Stimulated activated CD4-positive, alpha-beta T cell treated with anti-CD3 and anti-CD28 coated beads, Interleukin-2, amount 100 ng/mL, for 24 hours (primary cell): ENCODE data around the gene PLCG1.
A peak's percentile ranks its signal among the peaks of the same experiment; 100 is the strongest.
"Not testable (repeated sequence)": the region's sequence is repeated elsewhere in the genome, so short reads cannot be mapped to it uniquely, and the experiment has no call there.

ENCODE experiments used
- DNase-seq, 2 donors: peaks; one replicate each; pipeline ENCODE4 v3.0.0-alpha.2; 2020

Gene PLCG1

DNA sequence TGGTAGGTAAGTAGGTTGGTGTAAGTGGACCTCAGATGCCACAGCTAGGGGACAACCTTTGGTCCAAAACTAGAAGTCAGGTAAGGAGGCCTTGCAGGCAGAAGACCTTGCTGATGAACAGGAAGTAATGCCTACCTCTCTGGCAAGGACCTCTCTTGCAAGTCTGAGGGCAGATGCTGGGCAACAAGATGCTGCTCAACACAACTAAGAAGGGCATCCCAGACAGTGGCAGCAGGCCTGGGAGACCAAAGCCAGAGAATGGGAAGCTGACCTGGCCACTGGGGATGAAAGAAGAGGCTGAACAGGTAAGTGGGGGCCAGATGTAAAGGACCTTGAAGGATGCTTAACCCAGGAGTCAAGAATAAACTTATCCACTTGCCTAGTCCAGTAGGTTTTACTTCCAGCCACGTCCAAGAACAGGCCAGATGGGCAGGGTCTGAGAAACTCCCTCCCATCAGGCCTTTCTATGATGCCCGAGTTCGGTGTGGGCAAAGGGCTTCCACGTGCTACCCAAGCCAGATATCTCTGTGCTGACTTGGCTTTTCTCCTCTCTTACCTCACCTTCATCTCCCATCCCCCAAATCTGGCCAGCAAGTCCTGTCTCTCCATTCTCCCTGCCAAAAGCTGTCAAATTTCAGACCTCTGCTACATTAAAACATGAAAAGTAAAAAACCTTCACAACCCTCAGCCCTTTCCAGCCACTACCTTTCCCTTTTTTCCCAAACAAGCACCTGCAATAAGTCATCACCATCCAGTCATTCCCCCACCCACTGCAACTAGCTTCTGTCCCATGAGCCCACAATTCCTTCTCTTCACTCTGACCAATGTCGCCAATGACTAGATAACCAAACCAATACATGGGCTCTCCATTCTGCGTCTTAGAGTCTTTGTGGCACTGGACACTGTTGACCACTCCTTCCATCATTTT lies 11.5 kb upstream of the PLCG1 start:
- DNase-seq: no peak

GRCh38 chr20:41126719-41127118 lies 10.6 kb upstream of the PLCG1 start:
- no peak for DNase-seq

DNA sequence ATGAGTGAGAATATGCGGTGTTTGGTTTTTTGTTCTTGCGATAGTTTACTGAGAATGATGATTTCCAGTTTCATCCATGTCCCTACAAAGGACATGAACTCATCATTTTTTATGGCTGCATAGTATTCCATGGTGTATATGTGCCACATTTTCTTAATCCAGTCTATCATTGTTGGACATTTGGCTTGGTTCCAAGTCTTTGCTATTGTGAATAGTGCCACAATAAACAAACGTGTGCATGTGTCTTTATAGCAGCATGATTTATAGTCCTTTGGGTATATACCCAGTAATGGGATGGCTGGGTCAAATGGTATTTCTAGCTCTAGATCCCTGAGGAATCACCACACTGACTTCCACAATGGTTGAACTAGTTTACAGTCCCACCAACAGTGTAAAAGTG lies 9.0 kb upstream of the PLCG1 start:
- not testable (repeated sequence) for DNase-seq

DNA sequence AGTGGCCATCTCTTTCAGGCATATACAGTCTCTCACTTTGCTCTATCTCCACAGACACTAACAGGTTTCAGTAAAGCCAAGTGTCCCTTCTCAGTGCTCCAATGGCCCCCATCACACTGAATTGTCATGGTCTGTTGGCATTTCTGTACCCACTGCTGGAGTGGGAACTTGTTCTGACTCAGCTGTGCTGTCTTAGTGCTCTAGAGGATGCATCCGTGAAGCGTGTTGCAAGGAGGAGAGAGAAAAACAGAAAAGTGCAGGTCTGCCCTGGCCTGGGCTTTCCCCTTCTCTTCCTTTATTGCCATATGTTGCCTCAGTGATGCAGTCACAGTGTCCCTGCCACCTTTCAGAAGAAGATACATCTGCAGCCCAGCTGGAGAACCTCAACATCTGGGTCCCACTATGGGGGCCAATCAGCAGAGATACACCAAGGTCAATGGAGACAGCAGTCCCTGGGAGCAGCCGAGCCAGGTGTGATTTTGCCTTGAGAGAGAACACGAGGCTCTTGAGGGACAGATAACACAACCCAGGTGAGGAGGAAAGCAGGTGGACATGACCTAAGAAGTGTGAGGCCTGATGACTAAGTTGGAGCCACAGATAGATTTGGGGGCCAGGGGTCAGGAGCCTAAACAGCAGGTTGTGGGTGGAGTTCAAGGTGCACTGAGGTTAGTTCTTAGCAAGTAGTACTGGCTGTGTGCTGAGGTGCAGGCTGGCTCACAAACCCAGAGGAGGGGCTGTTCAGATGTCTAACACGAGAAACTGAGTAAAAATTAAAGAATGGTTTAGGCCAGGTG lies 5.6 kb upstream of the PLCG1 start:
- DNase-seq: no peak

DNA sequence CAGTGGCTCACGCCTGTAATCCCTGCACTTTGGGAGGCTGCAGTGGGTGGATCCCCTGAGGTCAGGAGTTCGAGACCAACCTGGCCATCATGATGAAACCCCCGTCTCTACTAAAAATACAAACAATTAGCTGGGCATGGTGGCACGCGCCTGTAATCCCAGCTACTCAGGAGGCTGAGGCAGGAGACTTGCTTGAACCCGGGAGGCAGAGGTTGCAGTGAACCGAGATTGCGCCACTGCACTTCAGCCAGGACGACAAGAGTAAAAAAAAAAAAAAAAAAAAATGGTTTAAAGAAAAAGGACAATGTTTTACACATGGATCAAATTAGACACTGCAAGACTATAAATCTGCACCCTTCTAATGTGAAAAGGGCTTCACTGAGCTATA lies 5.0 kb upstream of the PLCG1 start:
- DNase-seq: not testable (repeated sequence)

DNA sequence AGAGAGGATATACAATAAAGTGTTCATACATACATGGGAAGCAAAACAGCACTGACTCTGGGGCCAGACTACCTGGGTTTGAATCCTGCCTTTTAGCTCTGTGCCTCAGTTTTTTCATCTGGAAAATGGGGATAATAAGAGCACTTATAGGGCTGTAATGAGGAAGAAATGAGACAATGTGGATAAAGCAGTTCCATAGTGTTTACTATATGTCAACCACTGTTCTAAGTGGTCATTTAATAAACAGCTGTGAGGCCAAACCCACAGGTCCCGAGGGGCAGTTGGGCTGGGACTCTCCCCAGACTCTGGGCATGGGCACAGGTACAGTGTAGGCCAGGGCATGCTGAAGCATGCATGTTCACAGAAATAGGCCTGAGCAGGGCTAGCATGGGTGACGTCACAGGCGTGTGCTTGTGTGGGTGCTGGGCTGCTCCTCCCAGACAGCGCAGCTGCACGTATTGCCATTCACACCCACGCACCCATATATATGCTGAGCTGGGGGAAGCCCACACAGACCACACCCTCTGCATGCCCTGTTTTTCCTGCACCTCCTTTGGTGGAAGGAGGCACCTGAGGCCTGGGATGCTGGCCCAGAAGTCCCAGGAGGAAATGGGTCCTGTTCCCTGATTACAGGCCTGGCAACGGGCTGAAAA lies 3.5 kb upstream of the PLCG1 start:
- peak; percentile 55 to 67 for DNase-seq

DNA sequence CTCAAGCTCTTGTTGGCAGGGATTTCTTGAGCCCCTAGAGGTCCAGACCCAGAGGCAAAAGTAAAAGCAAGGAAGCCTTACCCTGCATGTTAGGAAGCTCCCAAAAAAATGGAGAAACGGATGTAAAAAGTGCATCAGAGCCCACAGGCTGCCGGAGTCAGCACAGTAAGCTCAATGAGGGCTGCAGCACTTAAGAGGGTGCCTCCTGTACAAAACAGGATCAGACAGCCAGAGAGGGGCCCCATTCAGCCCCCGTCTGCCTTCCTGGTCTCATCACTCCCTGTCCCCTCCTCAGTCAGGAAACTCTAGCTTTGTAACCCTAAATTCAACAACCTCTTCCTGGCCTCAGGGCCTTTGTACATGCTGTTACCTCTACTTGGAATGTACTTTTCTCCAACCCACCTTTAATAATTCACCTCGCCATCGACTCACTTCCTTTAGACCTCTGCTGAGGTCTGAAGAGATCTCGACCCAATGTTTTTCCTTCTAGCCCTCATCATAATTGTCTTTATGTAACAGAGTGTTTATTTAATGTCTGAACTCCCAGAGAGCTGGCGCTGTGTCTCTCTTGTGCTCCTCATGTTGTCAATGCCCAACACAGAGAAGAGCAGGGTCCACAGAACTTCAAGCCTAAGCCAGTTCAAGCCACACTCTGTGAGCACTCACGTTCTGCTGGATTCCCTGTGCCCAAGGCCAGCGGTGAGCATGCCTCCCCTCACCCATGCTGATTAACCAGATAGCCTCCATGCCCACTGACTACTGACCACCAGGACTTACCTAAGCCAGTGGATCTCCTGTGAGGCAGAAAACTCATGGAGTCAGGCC lies 2.8 kb upstream of the PLCG1 start:
- DNase-seq: no peak

DNA sequence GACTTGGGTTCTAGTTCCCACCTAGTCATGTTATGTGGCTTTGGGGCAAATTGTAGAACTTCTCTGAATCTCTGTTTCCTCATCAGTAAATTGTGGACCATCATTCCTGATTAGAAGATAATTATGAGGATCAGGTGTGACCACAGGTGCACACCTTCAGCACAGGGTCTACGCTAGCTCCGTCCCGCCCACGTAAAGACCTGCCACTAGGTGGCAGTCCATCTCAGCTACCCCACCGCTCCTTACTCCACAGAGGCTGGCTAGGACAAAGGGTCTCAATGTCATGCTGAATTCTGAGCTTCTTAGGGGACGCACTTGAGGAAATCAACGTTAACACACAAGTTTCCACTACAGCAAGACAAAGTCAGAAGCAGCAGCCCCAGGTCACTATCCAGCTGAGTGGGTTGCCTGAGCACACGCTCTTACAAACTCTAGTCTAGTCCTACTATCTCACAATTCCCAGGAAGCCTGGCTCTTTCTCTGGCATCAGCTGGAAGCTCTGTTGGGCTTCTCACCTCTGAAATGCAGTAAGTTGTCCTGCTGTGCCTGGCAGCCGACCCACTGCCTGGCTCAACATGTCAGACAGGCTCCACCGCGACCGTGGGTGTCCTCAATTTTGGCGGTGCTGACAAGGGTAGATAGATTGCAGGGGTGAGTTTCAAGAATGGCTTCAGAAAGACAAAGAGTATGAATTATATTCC lies 2.0 kb upstream of the PLCG1 start:
- peak; percentile 66 to 70 for DNase-seq

- DNase-seq: no peak
Observed at GRCh38 chr20:41135888-41136679, 1.3 kb upstream of the PLCG1 start.

DNA sequence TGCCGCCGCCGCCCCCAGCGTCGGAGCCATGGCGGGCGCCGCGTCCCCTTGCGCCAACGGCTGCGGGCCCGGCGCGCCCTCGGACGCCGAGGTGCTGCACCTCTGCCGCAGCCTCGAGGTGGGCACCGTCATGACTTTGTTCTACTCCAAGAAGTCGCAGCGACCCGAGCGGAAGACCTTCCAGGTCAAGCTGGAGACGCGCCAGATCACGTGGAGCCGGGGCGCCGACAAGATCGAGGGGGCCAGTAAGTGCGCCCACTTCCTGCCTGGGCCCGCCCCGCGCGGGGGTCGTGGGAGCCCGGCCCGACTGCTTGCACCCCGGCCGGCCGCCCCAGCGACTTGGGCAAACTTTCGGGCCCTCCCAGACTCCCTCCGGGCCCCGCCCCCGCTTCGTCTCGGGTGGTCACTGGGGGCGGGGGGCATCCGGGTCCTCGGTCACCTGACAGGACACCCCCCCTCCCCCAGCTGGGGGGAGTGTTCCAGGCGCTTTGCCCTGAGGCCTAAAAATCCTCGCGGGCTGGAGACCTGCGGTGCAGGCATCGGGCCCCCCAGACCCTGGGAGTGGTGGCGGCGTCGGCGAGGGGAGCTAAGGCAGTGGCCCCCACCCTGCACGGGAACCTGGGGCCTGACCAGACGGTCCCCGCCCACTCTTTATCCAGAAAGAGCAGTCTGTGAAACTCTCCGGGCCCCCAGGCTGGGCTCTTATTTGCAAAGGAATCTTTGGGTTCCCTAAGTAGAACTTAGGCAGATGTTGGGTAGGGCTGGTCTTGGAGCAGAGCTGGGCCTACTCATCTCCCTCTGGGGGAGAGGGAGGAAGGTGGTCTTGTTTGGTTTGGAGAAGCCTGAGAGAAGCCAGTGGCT lies 501 bp downstream of the PLCG1 start:
- peak; percentile 61 to 69 for DNase-seq

GRCh38 chr20:41138475-41139226 lies 1.3 kb downstream of the PLCG1 start:
- peak; percentile 36 to 37 for DNase-seq

DNA sequence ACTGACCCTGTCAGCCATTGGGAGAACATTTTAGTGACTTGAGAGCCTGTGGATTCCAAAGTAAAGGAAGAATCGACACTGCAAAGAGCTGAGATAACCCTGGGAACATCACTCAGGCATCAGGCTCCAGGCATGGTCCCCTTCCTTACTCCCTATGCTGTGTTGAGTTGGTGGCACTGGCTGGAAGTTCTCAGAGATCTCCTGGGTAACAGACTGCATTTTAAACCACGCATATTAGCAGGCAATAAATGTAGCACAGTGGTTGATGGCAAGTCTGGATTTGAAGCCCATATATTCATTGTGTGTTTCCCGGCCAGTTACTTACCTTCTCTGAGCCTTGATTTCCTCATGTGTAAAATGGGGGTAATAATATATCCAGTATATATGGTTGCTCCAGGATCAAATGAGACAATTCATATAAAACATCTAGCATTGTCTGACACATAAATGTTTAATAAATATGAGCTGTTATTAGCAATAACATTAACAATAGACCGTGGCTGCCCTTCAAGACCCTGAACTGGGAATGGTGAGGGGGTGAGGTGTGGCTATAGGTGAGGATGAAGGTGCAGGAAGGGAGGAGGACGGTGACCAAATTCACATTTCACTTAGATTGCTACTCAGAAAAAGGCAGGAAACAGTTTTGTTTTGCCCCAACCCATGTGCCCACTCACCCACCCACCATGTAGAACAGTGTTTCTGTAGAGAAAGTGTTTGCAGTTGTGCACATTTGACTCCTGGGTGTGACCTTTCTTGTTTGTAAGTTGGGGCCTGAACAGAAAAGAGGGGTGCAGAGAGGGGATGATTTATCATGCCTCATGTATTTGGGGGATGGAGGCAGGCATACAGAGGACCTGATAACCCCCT lies 2.1 kb downstream of the PLCG1 start:
- peak in 1 of 2 donors; percentile 41 for DNase-seq

DNA sequence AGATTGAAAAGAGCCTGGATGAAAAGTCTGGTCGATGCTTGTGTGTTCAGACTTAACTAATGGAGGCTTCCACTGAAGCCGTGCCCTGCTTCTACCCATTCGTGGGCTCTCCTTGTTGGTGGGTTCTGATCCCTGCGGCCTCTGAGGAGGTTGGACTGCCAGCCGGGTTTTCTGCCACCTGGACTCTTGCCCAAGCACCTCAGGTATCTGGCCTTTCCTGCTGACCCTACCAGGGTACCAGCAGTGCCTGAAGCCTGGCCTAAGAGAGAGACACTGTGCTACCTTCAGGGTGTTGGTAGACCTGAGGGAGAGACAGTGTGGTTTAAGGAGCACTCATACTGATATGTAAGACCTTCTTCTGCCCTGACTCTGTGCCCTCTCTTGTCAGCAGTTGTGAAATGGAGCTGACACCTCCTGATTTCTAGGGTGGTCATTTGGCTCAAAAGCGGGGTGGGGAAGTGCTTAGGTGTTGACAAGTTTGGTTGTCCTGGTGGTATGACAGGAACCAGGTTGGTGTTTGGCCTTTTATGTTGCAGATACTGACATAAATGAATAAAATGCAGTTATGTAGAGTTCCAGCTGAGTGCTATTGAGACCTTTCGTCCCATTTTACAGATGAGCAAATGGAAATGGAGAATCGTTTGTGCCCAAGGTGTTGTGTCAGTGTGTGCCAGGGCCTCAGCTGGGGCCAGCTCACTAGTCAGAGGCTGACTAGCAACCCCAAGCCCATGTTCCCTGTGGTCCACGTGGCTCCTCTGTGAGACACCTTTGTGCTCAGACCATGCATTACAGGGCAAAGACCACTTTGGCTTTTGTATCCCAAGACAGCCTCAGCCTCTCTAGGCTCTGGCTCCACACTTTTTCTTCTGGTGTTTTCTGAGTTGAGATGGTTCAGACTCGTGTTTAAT lies 3.1 kb downstream of the PLCG1 start:
- peak in 1 of 2 donors; percentile 46 for DNase-seq

- DNase-seq: no peak
Observed at GRCh38 chr20:41141153-41141815, 3.9 kb downstream of the PLCG1 start.

DNA sequence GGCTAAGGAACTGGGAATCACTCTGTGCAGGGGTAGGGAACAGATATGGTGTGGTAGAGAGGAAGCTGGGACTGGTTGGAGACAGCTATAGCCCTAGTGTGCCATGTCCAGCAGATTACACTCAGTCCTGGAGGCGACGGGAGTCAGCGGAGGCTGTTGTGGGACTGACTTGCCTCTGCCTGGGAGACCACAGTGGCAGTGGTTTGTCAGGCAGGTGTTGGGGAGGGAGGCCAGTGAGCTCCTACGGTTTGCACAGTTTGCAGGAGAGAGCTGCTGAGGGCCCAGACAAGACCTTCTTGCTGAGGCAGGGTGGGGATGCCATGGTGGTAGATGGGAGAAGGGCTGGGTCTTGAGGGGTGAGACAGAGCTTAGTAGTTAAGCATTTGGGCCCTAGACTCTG lies 4.9 kb downstream of the PLCG1 start:
- no peak for DNase-seq

DNA sequence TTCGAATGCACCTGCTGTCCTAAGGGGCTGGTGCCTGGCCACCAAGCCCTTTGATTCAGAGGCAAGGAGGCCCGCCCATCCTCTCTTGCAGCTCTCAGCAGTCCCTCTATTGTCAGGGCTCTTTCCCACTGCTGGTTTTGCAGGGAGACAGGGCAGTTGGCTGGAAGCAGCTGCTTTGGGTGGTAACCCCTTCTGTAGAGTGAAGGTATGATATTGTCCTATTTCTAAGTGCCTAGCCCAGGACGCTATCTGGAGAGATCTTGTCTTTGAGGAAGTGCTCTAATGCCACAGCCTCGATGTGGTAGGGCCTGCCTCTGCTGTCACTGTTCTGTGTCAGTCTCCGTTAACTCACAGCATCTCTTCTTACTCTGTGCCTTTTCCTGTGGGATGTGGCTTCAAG lies 5.6 kb downstream of the PLCG1 start:
- no peak for DNase-seq

DNA sequence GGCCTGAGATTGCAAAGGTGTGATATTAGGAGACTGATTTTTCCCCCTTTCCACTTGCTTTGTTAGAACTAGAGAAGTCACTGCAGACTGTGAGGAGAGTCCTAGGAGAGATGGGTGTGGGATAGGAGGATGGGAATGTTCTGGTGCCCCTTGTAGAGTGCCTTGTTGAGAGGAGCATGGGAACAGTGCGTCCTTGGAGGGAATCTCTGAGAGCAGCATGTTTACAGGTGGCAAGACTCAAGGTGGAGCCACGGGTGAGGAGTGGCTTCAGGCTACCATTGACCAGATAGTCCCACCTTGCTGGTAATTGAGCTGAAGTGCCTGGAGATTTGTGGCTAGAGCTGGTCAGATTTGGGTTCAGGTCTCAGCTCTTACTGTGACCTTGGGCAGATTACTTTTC lies 6.0 kb downstream of the PLCG1 start:
- no peak for DNase-seq
